K562 (cell line): ENCODE data around the gene RHOT1. TPM values are rescaled to one million over a fixed set of nuclear protein-coding genes. Genes with fewer than 3 reads are reported as not detected.

Experiments used
- ATAC-seq: fragments of 200-7000 bp; cut with Tn5 transposase; 3 replicates; pipeline ENCODE4 v1.9.1; 2020; ENCODE audit warnings: moderate library complexity
- BruUV-seq: library from RNA; stranded (reverse); fragments of 400-500 nt; replicated peaks from 2 replicates; lab custom pipeline; 2021; lab: Mats Ljungman, UMichigan
- CTCF ChIA-PET: fragments of 300-600 bp; formaldehyde crosslinking; extraction: SDS; loops from one replicate; lab custom pipeline; 2021; ENCODE audit warnings: low intra/inter-chr PET ratio; lab: Yijun Ruan, JAX
- POLR2A ChIA-PET: fragments of 300-600, 350-650 bp; sonication (Branson Sonifier 250); formaldehyde crosslinking; extraction: SDS; loops from one replicate; lab custom pipeline; 2021; ENCODE audit warnings: antibody characterized with exemption, inconsistent platforms; lab: Yijun Ruan, JAX
- DNase-seq, 4 experiments: peaks; one replicate each; pipeline versions ENCODE4 v3.0.0 to v3.0.0-alpha.2; 2011 to 2018; ENCODE audit warnings: low spot score in 3 of 4, mixed read lengths in 3 of 4; ENCODE audit errors: extremely low read depth in 1 of 4
- FAIRE-seq: peaks from 2 replicates; lab custom pipeline; 2011; peaks lifted over from hg19 to GRCh38; lab: Jason Lieb, UNC
- H2AFZ ChIP-seq: 2 replicates; pipeline ENCODE4 v1.6.0; 2011; ENCODE audit warnings: low read depth, low read length, control low read depth, inconsistent platforms
- H3K27ac ChIP-seq: fragments of 200-600 bp; 3 replicates; pipeline ENCODE4 v1.8.0; 2011; ENCODE audit warnings: low read depth, mild to moderate bottlenecking, control low read depth, inconsistent platforms, low read length, moderate library complexity, mixed read lengths; ENCODE audit errors: extremely low read depth
- H3K27me3 ChIP-seq, 2 experiments: fragments of 300-600 bp in 1 of 2; 2 replicates in 1 of 2; 3 replicates in 1 of 2; pipeline versions ENCODE4 v1.6.0 to v1.8.0; 2011; ENCODE audit warnings: inconsistent platforms in 2 of 2, low read length in 2 of 2, mild to moderate bottlenecking in 1 of 2, mixed read lengths in 1 of 2, moderate library complexity in 1 of 2; ENCODE audit not compliant: control insufficient read depth in 2 of 2, insufficient read depth in 2 of 2
- H3K36me3 ChIP-seq: fragments of 300-600 bp; 3 replicates; pipeline ENCODE4 v1.8.0; 2011; ENCODE audit warnings: mild to moderate bottlenecking, low read length, inconsistent platforms; ENCODE audit not compliant: control insufficient read depth, insufficient read depth
- H3K4me1 ChIP-seq, 2 experiments: fragments of 200-600 bp in 1 of 2; replicated peaks in 1 of 2; 2 replicates in 1 of 2; 3 replicates in 1 of 2; pipeline versions ENCODE4 v1.5.1 to v1.8.0; 2011; ENCODE audit warnings: inconsistent platforms in 2 of 2, low read length in 2 of 2, mild to moderate bottlenecking in 1 of 2, mixed read lengths in 1 of 2, moderate library complexity in 1 of 2; ENCODE audit not compliant: control insufficient read depth in 2 of 2, insufficient read depth in 2 of 2
- H3K4me2 ChIP-seq: 2 replicates; pipeline ENCODE4 v1.6.1; 2011; ENCODE audit warnings: low read length, control low read depth, inconsistent platforms, mixed read lengths; ENCODE audit not compliant: insufficient read depth
- H3K4me3 ChIP-seq: fragments of 200-600 bp; sonication (generic), shearing (Covaris generic); 2 replicates; pipeline ENCODE4 v1.5.1; 2016; ENCODE audit warnings: control low read depth, inconsistent platforms
- H3K79me2 ChIP-seq: fragments of 200-600 bp; 3 replicates; pipeline ENCODE4 v1.8.0; 2011; ENCODE audit warnings: low read length, inconsistent platforms; ENCODE audit not compliant: control insufficient read depth, insufficient read depth
- H3K9ac ChIP-seq, 2 experiments: 2 replicates each; pipeline versions ENCODE4 v1.6.0 to v1.6.1; 2011; ENCODE audit warnings: low read depth in 2 of 2, low read length in 2 of 2, control low read depth in 1 of 2, inconsistent platforms in 1 of 2, mild to moderate bottlenecking in 1 of 2, mixed read lengths in 1 of 2; ENCODE audit not compliant: insufficient read depth in 1 of 2
- H3K9me1 ChIP-seq: one replicate; pipeline ENCODE4 v1.6.0; 2011; ENCODE audit warnings: inconsistent platforms, mild to moderate bottlenecking, low read length, moderate library complexity; ENCODE audit not compliant: control insufficient read depth, insufficient read depth
- H3K9me3 ChIP-seq: replicated peaks from 2 replicates; pipeline ENCODE4 v1.5.1; 2011; ENCODE audit warnings: low read depth, low read length, inconsistent platforms; ENCODE audit not compliant: control insufficient read depth, insufficient read depth
- H4K20me1 ChIP-seq: replicated peaks from 2 replicates; pipeline ENCODE4 v1.6.1; 2011; ENCODE audit warnings: low read length, inconsistent platforms, mixed read lengths; ENCODE audit not compliant: control insufficient read depth, insufficient read depth
- DPF2 ChIP-seq: fragments of 450-650 bp; IDR thresholded peaks from 2 replicates; pipeline ENCODE4 v1.6.1; 2016
- ELF4 ChIP-seq: fragments of 450-650 bp; formaldehyde crosslinking; IDR thresholded peaks from 2 replicates; pipeline ENCODE4 v1.4.0; 2022; ENCODE audit warnings: missing genetic modification characterization
- FUS ChIP-seq: fragments of 200-400 bp; formaldehyde crosslinking; optimal IDR thresholded peaks from 2 replicates; pipeline ENCODE3; 2017; ENCODE audit warnings: low read depth, low read length
- HMGN3 ChIP-seq: IDR thresholded peaks from 2 replicates; pipeline ENCODE4 v1.6.1; 2011; ENCODE audit warnings: borderline replicate concordance, low read depth, mild to moderate bottlenecking, mixed read lengths, low read length; ENCODE audit not compliant: insufficient read length; ENCODE audit errors: extremely low read depth
- NFATC3 ChIP-seq: fragments of 450-650 bp; IDR thresholded peaks from 2 replicates; pipeline ENCODE4 v1.6.1; 2017; ENCODE audit warnings: mild to moderate bottlenecking
- RCOR1 ChIP-seq, 2 experiments: IDR thresholded peaks; 2 replicates each; pipeline ENCODE4 v1.6.1; 2012; ENCODE audit warnings: low read depth in 2 of 2, low read length in 2 of 2, borderline replicate concordance in 1 of 2, improper control_type of control experiment in 1 of 2
- SAFB ChIP-seq: fragments of 200-400 bp; formaldehyde crosslinking; IDR thresholded peaks from 2 replicates; pipeline ENCODE4 v1.6.1; 2017; ENCODE audit warnings: low read depth, low read length, borderline replicate concordance
- TEAD4 ChIP-seq, 2 experiments: sonication (generic) in 1 of 2; formaldehyde crosslinking in 1 of 2; IDR thresholded peaks; 2 replicates each; pipeline versions ENCODE4 v1.6.1 to v1.8.0; 2012 to 2022; ENCODE audit warnings: borderline replicate concordance in 1 of 2, inconsistent platforms in 1 of 2, low read length in 1 of 2, mild to moderate bottlenecking in 1 of 2, missing genetic modification reagents in 1 of 2
- ZBTB1 ChIP-seq: sonication (generic); formaldehyde crosslinking; IDR thresholded peaks from 2 replicates; pipeline ENCODE4 v1.8.1; 2023; ENCODE audit warnings: missing genetic modification reagents, low read depth, mild to moderate bottlenecking, borderline replicate concordance
- ZNF696 ChIP-seq: fragments of 250-450 bp; sonication (Bioruptor Pico); conservative IDR thresholded peaks from 2 replicates; pipeline ENCODE4 v1.4.0; 2020; ENCODE audit warnings: mild to moderate bottlenecking, moderate library complexity
- WGBS: fragments of 100-300 bp; shearing (Covaris generic); methylation state at CpG from one replicate; pipeline ENCODE4 v1.1.6; 2016; ENCODE audit warnings: low coverage, mixed read lengths; ENCODE audit not compliant: insufficient coverage; ENCODE audit errors: missing lambda C conversion rate; 5-methylcytosine and 5-hydroxymethylcytosine counted together
- in situ Hi-C: fragments of 300-500 bp; cut with MboI; formaldehyde crosslinking; loops from 4 replicates; pipeline ENCODE4 v1.15.0; 2018; ENCODE audit warnings: inconsistent platforms, mixed read lengths
- intact Hi-C: fragments of 100-400 bp; cut with micrococcal nuclease; formaldehyde crosslinking; loops from 2 replicates; pipeline ENCODE4 v1.14.2; 2022
- polyA plus RNA-seq, 8 experiments: library from polyadenylated mRNA; depleted of rRNA in 4 of 8; stranded (reverse) in 5 of 8; unstranded in 3 of 8; fragments of >200 nt; fragmentation: Nextera tagmentation in 2 of 8; fragmentation: Illumina TruSeq in 1 of 8; extraction: Ambion mirVana in 2 of 8; extraction: Trizol in 1 of 8; gene quantifications; 2 replicates each; pipeline versions ENCODE4 v1.2.1 to v1.2.3, GENCODE V29; 2011 to 2014; ENCODE audit warnings: inconsistent platforms in 1 of 8, missing spikeins in 1 of 8
- total RNA-seq, 7 experiments: library from RNA; depleted of rRNA in 6 of 7; stranded (reverse); fragments of >200 nt in 6 of 7; fragmentation: Illumina TruSeq in 2 of 7; extraction: Trizol in 2 of 7; gene quantifications; 2 replicates each; pipeline versions ENCODE4 v1.2.1 to v1.2.3, GENCODE V29; 2011 to 2021; ENCODE audit warnings: low replicate concordance in 1 of 7
- TF ChIP-seq, protein P1 (sequence below): fragments of 200-800 bp; sonication (Bioruptor generic); IDR thresholded peaks from 2 replicates; pipeline ENCODE4 v1.6.1; 2016; ENCODE audit warnings: missing genetic modification characterization, missing compliant biosample characterization
- TF ChIP-seq, protein P2 (sequence below): fragments of 250-450 bp; sonication (Bioruptor Pico); IDR thresholded peaks from 2 replicates; pipeline ENCODE4 v1.5.0; 2022; ENCODE audit warnings: mild to moderate bottlenecking
- TF ChIP-seq, protein P3 (sequence below): sonication (generic); formaldehyde crosslinking; IDR thresholded peaks from 2 replicates; pipeline ENCODE4 v1.8.0; 2022; ENCODE audit warnings: mild to moderate bottlenecking, missing genetic modification reagents

The RHOT1 gene
- total and polyA plus RNA-seq, 9 of the 15 experiments (the other 6 are each of a cell fraction or from before 2014, with no cell fraction given), result 23.0 to 101 (median 32.2) TPM

DNA sequence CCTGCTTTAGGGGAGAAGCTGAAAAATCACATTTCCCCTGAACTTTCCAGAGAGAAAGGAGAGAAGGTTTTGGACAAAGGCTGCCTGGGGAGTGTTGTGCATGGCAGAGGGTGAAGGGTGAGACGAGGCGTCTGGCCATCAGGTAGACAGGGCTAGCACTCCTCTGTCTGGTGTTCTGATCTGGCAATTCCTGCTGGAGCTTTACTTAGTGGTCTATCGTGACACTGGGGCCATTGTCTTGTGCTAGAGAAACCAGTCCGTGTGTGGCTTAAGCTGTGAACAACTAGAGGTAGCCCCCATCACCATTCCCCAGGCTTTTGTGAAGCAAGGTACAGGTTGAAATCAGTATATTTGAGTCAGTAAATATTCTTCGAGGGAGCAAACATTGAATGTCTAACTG is 131.8 kb downstream of the RHOT1 start:
- 27% methylated on average over 5 of the region's 5 CpGs for WGBS
- H3K4me2 ChIP-seq, result no peak overlapping the region
- no peaks in the 10 kb centered on the region for H3K9me3 ChIP-seq
- 0 out of 2 replicates have a peak overlapping the region, but pooled peaks have one; percentile 45 for H2AFZ ChIP-seq
- H3K79me2 ChIP-seq, result no peaks in the 10 kb centered on the region
- peaks cover 9 to 16% of the 10 kb centered on the region in 2 experiments; a peak in 4 of 5 replicates for H3K4me1 ChIP-seq
- H4K20me1 ChIP-seq, result no peaks in the 10 kb centered on the region
- no TSS peak for BruUV-seq
- no peaks in the 10 kb centered on the region for H3K9me1 ChIP-seq
- CTCF ChIA-PET, result no interaction called here
- in situ Hi-C loops (no loop called here), intact Hi-C loops (no loop called here)
- no peaks in the 10 kb centered on the region for H3K36me3 ChIP-seq
- FAIRE-seq, result no peak
- DNase-seq, result no peak
- POLR2A ChIA-PET, result interaction anchor here (0.6 to 1.3 kb wide), 2 partner anchors 13 to 60 kb away, joined by 3 to 5 read pairs; no protein-coding TSS in a partner anchor
- no peak for ATAC-seq
- H3K27ac ChIP-seq, result no peak overlapping the region
- H3K4me3 ChIP-seq, result no peak overlapping the region
- peaks cover 10 to 16% of the 10 kb centered on the region in 2 experiments; a peak in 4 of 5 replicates for H3K27me3 ChIP-seq
- H3K9ac ChIP-seq, result no peak overlapping the region
- no peak for TF ChIP-seq DPF2
- TF ChIP-seq, protein P1, sequence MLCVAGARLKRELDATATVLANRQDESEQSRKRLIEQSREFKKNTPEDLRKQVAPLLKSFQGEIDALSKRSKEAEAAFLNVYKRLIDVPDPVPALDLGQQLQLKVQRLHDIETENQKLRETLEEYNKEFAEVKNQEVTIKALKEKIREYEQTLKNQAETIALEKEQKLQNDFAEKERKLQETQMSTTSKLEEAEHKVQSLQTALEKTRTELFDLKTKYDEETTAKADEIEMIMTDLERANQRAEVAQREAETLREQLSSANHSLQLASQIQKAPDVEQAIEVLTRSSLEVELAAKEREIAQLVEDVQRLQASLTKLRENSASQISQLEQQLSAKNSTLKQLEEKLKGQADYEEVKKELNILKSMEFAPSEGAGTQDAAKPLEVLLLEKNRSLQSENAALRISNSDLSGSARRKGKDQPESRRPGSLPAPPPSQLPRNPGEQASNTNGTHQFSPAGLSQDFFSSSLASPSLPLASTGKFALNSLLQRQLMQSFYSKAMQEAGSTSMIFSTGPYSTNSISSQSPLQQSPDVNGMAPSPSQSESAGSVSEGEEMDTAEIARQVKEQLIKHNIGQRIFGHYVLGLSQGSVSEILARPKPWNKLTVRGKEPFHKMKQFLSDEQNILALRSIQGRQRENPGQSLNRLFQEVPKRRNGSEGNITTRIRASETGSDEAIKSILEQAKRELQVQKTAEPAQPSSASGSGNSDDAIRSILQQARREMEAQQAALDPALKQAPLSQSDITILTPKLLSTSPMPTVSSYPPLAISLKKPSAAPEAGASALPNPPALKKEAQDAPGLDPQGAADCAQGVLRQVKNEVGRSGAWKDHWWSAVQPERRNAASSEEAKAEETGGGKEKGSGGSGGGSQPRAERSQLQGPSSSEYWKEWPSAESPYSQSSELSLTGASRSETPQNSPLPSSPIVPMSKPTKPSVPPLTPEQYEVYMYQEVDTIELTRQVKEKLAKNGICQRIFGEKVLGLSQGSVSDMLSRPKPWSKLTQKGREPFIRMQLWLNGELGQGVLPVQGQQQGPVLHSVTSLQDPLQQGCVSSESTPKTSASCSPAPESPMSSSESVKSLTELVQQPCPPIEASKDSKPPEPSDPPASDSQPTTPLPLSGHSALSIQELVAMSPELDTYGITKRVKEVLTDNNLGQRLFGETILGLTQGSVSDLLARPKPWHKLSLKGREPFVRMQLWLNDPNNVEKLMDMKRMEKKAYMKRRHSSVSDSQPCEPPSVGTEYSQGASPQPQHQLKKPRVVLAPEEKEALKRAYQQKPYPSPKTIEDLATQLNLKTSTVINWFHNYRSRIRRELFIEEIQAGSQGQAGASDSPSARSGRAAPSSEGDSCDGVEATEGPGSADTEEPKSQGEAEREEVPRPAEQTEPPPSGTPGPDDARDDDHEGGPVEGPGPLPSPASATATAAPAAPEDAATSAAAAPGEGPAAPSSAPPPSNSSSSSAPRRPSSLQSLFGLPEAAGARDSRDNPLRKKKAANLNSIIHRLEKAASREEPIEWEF (CRISPR knock-in tag), result no peak
- no peak for TF ChIP-seq ZNF696
- no peak for TF ChIP-seq RCOR1 (IDR thresholded peaks at IDR 0.05; ENCODE audit: borderline replicate concordance in 1 of 2, low read depth in 2 of 2, low read length in 2 of 2)
- no peak for TF ChIP-seq ELF4 (CRISPR knock-in tag)
- TF ChIP-seq HMGN3, result no peak
- no peak for TF ChIP-seq NFATC3
- no peak for TF ChIP-seq FUS
- TF ChIP-seq, protein P2, sequence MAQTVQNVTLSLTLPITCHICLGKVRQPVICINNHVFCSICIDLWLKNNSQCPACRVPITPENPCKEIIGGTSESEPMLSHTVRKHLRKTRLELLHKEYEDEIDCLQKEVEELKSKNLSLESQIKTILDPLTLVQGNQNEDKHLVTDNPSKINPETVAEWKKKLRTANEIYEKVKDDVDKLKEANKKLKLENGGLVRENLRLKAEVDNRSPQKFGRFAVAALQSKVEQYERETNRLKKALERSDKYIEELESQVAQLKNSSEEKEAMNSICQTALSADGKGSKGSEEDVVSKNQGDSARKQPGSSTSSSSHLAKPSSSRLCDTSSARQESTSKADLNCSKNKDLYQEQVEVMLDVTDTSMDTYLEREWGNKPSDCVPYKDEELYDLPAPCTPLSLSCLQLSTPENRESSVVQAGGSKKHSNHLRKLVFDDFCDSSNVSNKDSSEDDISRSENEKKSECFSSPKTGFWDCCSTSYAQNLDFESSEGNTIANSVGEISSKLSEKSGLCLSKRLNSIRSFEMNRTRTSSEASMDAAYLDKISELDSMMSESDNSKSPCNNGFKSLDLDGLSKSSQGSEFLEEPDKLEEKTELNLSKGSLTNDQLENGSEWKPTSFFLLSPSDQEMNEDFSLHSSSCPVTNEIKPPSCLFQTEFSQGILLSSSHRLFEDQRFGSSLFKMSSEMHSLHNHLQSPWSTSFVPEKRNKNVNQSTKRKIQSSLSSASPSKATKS, result no peak
- no peak for TF ChIP-seq ZBTB1 (CRISPR knock-in tag)
- TF ChIP-seq SAFB, result no peak
- TF ChIP-seq, protein P3, sequence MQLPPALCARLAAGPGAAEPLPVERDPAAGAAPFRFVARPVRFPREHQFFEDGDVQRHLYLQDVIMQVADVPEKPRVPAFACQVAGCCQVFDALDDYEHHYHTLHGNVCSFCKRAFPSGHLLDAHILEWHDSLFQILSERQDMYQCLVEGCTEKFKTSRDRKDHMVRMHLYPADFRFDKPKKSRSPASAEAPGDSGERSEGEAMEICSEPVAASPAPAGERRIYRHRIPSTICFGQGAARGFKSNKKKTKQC, result no peak
- TF ChIP-seq TEAD4 (IDR thresholded peaks at IDR 0.05; ENCODE audit: low read length), result no peak
- TF ChIP-seq TEAD4 (CRISPR knock-in tag; IDR thresholded peaks at IDR 0.05; ENCODE audit: borderline replicate concordance), result no peak
